ENCODE measurements around the gene SPARCL1. TPM values are rescaled to one million over a fixed set of nuclear protein-coding genes. Genes with fewer than 3 reads are reported as not detected.

SPARCL1 gene
- total and polyA plus RNA-seq, 3 donors from 2014 or later = 110 to 138 (median 124) TPM

GRCh38 chr4:87551361-87551760 is 22.2 kb upstream of the SPARCL1 start:
- no peak for DNase-seq
- intact Hi-C loops (cut with DNase I; ENCODE audit: low total_unique reads) = no loop called here
- H3K27me3 ChIP-seq = no peaks in the 10 kb centered on the region
- no peaks in the 10 kb centered on the region for H3K9me3 ChIP-seq
- no peak overlapping the region for H3K27ac ChIP-seq
- TF ChIP-seq POLR2A (IDR thresholded peaks at IDR 0.05) = no peak
- no peak for TF ChIP-seq CTCF (IDR thresholded peaks at IDR 0.05)
- H3K36me3 ChIP-seq (ENCODE audit: low read depth, missing control alignments) = no peaks in the 10 kb centered on the region
- no peaks in the 10 kb centered on the region for H3K4me1 ChIP-seq
- 70 to 72% methylated on average over 3 of the region's 3 CpGs for WGBS, 2 donors
- H3K4me3 ChIP-seq = no peak overlapping the region

GRCh38 chr4:87547016-87547708 is 18.0 kb upstream of the SPARCL1 start:
- Histone ChIP-seq H3K36me3 (ENCODE audit: low read depth, missing control alignments) (no peaks in the 10 kb centered on the region), H3K27me3 (no peaks in the 10 kb centered on the region), H3K4me3 (no peak overlapping the region), H3K4me1 (peaks cover 2% of the 10 kb centered on the region), H3K9me3 (no peaks in the 10 kb centered on the region), H3K27ac (no peak overlapping the region)
- WGBS, 2 donors = 72 to 84% methylated on average over 5 of the region's 5 CpGs
- no peak for TF ChIP-seq POLR2A (IDR thresholded peaks at IDR 0.05)
- TF ChIP-seq CTCF (IDR thresholded peaks at IDR 0.05) = no peak
- intact Hi-C loops (cut with DNase I; ENCODE audit: low total_unique reads) = loop anchor here (5.0 kb wide), 1 partner anchor 290 kb away; no protein-coding TSS in a partner anchor
- no peak for DNase-seq

GRCh38 chr4:87545052-87545451 is 15.9 kb upstream of the SPARCL1 start:
- DNase-seq = no peak
- WGBS, 2 donors = 88 to 89% methylated on average over 3 of the region's 3 CpGs
- intact Hi-C loops (cut with DNase I; ENCODE audit: low total_unique reads) = loop anchor here (5.0 kb wide), 1 partner anchor 292 kb away; no protein-coding TSS in a partner anchor

GRCh38 chr4:87543835-87544461 is 14.8 kb upstream of the SPARCL1 start:
- Histone ChIP-seq H3K36me3 (ENCODE audit: low read depth, missing control alignments) (no peaks in the 10 kb centered on the region), H3K9me3 (no peaks in the 10 kb centered on the region), H3K27ac (no peak overlapping the region), H3K4me1 (peaks cover 4% of the 10 kb centered on the region), H3K27me3 (no peaks in the 10 kb centered on the region), H3K4me3 (no peak overlapping the region)
- 32 to 53% methylated on average over 3 of the region's 3 CpGs for WGBS, 2 donors
- DNase-seq = peak; percentile 54
- intact Hi-C loops (cut with DNase I; ENCODE audit: low total_unique reads) = no loop called here
- TF ChIP-seq CTCF (IDR thresholded peaks at IDR 0.05) (peak; percentile 55 to 60 (median 55)), POLR2A (IDR thresholded peaks at IDR 0.05) (no peak)

More at GRCh38 chr4:87545052-87545451, 15.9 kb upstream of the SPARCL1 start:
- Histone ChIP-seq H3K9me3 (no peaks in the 10 kb centered on the region), H3K27me3 (no peaks in the 10 kb centered on the region), H3K36me3 (ENCODE audit: low read depth, missing control alignments) (no peaks in the 10 kb centered on the region), H3K4me3 (no peak overlapping the region), H3K27ac (no peak overlapping the region), H3K4me1 (peaks cover 4% of the 10 kb centered on the region)
- TF ChIP-seq CTCF (IDR thresholded peaks at IDR 0.05) (no peak), POLR2A (IDR thresholded peaks at IDR 0.05) (no peak)
